CD8-positive, alpha-beta memory T cell (primary cell): ENCODE measurements around the gene YY1. TPM values are rescaled to one million over a fixed set of nuclear protein-coding genes. Genes with fewer than 3 reads are reported as not detected.

Experiments used
- CTCF ChIA-PET: fragments of 350-600 bp; sonication (Branson Sonifier 250); formaldehyde crosslinking; loops from one replicate; lab custom pipeline; 2021; ENCODE audit warnings: antibody characterized with exemption; lab: Charles Lee
- POLR2A ChIA-PET: fragments of 350-600 bp; sonication (Branson Sonifier 250); formaldehyde crosslinking; loops from one replicate; lab custom pipeline; 2021; ENCODE audit warnings: antibody characterized with exemption; lab: Charles Lee
- DNase-seq, 5 donors: peaks; one replicate each; pipeline versions ENCODE4 v3.0.0 to v3.0.0-alpha.2; 2020 to 2022; ENCODE audit warnings: mixed read lengths in 1 of 5
- H3K27ac ChIP-seq: one replicate; pipeline ENCODE4 v1.7.0; 2013; ENCODE audit warnings: low read depth, mild to moderate bottlenecking, low read length, moderate library complexity
- H3K27me3 ChIP-seq: 2 replicates; pipeline ENCODE4 v1.7.0; 2013; ENCODE audit warnings: low read length, mild to moderate bottlenecking; ENCODE audit not compliant: insufficient read depth, poor library complexity, severe bottlenecking
- H3K36me3 ChIP-seq: 2 replicates; pipeline ENCODE4 v1.7.0; 2013; ENCODE audit warnings: mild to moderate bottlenecking, low read length, moderate library complexity; ENCODE audit not compliant: insufficient read depth
- H3K4me1 ChIP-seq: 2 replicates; pipeline ENCODE4 v1.7.0; 2013; ENCODE audit warnings: mild to moderate bottlenecking, low read length, moderate library complexity; ENCODE audit not compliant: insufficient read depth
- H3K4me3 ChIP-seq: 2 replicates; pipeline ENCODE4 v1.7.0; 2013; ENCODE audit warnings: mild to moderate bottlenecking, low read length
- H3K9me3 ChIP-seq: 2 replicates; pipeline ENCODE4 v1.7.0; 2013; ENCODE audit warnings: mild to moderate bottlenecking, low read length
- H3K27ac Mint-ChIP-seq, 8 donors: one replicate each; pipeline ENCODE4 v1.8.0; 2020 to 2021; ENCODE audit warnings: mixed read lengths in 8 of 8, mild to moderate bottlenecking in 6 of 8, inconsistent platforms in 3 of 8, moderate library complexity in 3 of 8
- H3K27me3 Mint-ChIP-seq, 2 donors: one replicate each; pipeline ENCODE4 v1.8.0; 2020 to 2021; ENCODE audit warnings: mixed read lengths in 2 of 2, mild to moderate bottlenecking in 1 of 2, moderate library complexity in 1 of 2
- H3K36me3 Mint-ChIP-seq, 3 donors: one replicate each; pipeline ENCODE4 v1.8.0; 2020 to 2021; ENCODE audit warnings: mixed read lengths in 3 of 3, inconsistent platforms in 1 of 3, mild to moderate bottlenecking in 1 of 3
- H3K4me1 Mint-ChIP-seq, 3 donors: one replicate each; pipeline ENCODE4 v1.8.0; 2020 to 2021; ENCODE audit warnings: mixed read lengths in 3 of 3, inconsistent platforms in 1 of 3, mild to moderate bottlenecking in 1 of 3
- H3K4me3 Mint-ChIP-seq, 7 donors: one replicate each; pipeline ENCODE4 v1.8.0; 2020 to 2021; ENCODE audit warnings: mixed read lengths in 7 of 7, mild to moderate bottlenecking in 6 of 7, moderate library complexity in 4 of 7, inconsistent platforms in 2 of 7
- H3K9me3 Mint-ChIP-seq, 5 donors: one replicate each; pipeline ENCODE4 v1.8.0; 2020 to 2022; ENCODE audit warnings: mixed read lengths in 5 of 5, mild to moderate bottlenecking in 3 of 5, moderate library complexity in 2 of 5, inconsistent platforms in 1 of 5
- polyA plus RNA-seq: library from polyadenylated mRNA; unstranded; fragments of 300-500 nt; fragmentation: Illumina TruSeq; gene quantifications from one replicate; pipeline ENCODE4 v1.2.3, GENCODE V29; 2021
- total RNA-seq, 2 experiments: library from RNA; stranded (reverse); gene quantifications; one replicate each; pipeline ENCODE4 v1.2.3, GENCODE V29; 2021

YY1 gene
- total and polyA plus RNA-seq, 3 experiments from 2014 or later = 24.2 to 116 (median 109) TPM

DNA sequence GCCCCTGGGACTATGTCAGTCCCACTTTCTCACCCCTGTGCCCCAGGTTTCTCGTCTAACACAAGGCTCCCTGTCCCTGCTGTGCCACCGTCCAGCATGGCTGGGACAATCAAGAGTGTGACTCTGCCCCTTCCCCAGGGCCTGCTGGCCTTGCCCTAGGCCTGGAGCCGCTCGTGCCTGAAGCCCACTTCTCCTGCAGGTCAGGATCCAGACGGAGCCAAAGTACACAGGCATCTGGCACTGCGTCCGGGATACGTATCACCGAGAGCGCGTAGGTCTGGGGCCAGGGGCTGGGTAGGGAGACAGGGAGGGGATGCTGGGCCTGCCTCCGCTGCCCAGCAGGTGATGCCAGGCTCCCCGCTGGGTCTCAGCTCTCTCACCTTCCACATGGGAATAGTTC is 87.0 kb downstream of the YY1 start:
- Mint-ChIP-seq H3K4me1 (no peaks in the 10 kb centered on the region), H3K4me3 (no peak overlapping the region), H3K27me3 (peaks cover 0 to 3% of the 10 kb centered on the region in 2 donors), H3K36me3 (no peaks in the 10 kb centered on the region), H3K27ac (no peak overlapping the region), H3K9me3 (no peaks in the 10 kb centered on the region)
- Histone ChIP-seq H3K4me3 (no peak overlapping the region), H3K4me1 (no peaks in the 10 kb centered on the region), H3K27me3 (no peaks in the 10 kb centered on the region), H3K36me3 (no peaks in the 10 kb centered on the region), H3K9me3 (no peaks in the 10 kb centered on the region), H3K27ac (no peak overlapping the region)
- CTCF ChIA-PET = no interaction called here
- DNase-seq = no peak
- POLR2A ChIA-PET = no interaction called here

DNA sequence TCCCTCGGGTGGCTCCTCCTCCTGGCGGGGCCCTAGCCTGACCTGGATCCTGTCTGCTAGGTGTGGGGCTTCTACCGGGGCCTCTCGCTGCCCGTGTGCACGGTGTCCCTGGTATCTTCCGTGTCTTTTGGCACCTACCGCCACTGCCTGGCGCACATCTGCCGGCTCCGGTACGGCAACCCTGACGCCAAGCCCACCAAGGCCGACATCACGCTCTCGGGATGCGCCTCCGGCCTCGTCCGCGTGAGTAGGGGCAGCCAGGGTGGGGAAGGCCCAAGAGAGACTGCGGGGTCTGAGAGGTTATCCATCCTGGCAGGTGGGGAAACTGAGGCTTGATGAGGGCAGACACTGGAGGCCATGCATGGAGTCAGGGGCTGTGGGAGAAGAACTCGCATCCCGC is 88.2 kb downstream of the YY1 start:
- ChIA-PET CTCF (interaction anchor here (0.6 kb wide), 1 partner anchor 105 kb away, joined by 3 read pairs; no protein-coding TSS in a partner anchor), POLR2A (no interaction called here)
- Histone ChIP-seq H3K9me3 (no peaks in the 10 kb centered on the region), H3K4me3 (no peak overlapping the region), H3K27ac (no peak overlapping the region), H3K4me1 (no peaks in the 10 kb centered on the region), H3K27me3 (no peaks in the 10 kb centered on the region), H3K36me3 (no peaks in the 10 kb centered on the region)
- Mint-ChIP-seq H3K4me3 (no peak overlapping the region), H3K4me1 (no peaks in the 10 kb centered on the region), H3K27ac (no peak overlapping the region), H3K27me3 (peaks cover 0 to 1% of the 10 kb centered on the region in 2 donors), H3K36me3 (no peaks in the 10 kb centered on the region), H3K9me3 (no peaks in the 10 kb centered on the region)
- no peak for DNase-seq

DNA sequence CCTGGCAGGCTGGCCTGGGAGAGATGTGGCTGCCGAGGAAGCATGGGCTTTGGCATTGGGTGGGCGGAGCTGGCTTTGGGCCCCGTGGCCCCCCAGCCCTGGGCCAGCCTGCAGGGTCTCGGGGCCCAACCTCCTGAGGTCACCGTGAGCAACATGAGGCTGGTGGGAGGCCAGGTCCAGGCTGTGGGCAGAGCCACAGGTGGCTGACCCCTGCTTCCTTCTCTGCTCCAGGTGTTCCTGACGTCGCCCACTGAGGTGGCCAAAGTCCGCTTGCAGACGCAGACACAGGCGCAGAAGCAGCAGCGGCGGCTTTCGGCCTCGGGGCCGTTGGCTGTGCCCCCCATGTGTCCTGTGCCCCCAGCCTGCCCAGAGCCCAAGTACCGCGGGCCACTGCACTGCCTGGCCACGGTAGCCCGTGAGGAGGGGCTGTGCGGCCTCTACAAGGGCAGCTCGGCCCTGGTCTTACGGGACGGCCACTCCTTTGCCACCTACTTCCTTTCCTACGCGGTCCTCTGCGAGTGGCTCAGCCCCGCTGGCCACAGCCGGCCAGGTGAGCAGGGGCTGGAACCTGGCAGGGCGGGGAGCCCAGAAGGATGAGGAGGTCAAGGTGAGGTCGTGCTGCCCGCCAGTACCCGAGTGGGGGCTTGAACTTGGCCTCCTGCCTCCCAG is 89.7 kb downstream of the YY1 start:
- H3K4me1 ChIP-seq = no peaks in the 10 kb centered on the region
- no peaks in the 10 kb centered on the region for H3K9me3 ChIP-seq
- H3K27ac Mint-ChIP-seq = no peak overlapping the region
- no peak overlapping the region for H3K4me3 ChIP-seq
- no peaks in the 10 kb centered on the region for H3K36me3 ChIP-seq
- peaks cover 0 to 1% of the 10 kb centered on the region in 2 donors for H3K27me3 Mint-ChIP-seq
- ChIA-PET POLR2A (no interaction called here), CTCF (no interaction called here)
- no peaks in the 10 kb centered on the region for H3K27me3 ChIP-seq
- DNase-seq = no peak
- no peak overlapping the region for H3K4me3 Mint-ChIP-seq
- H3K27ac ChIP-seq = no peak overlapping the region
- H3K36me3 Mint-ChIP-seq = no peaks in the 10 kb centered on the region
- no peaks in the 10 kb centered on the region for H3K9me3 Mint-ChIP-seq
- H3K4me1 Mint-ChIP-seq = no peaks in the 10 kb centered on the region

DNA sequence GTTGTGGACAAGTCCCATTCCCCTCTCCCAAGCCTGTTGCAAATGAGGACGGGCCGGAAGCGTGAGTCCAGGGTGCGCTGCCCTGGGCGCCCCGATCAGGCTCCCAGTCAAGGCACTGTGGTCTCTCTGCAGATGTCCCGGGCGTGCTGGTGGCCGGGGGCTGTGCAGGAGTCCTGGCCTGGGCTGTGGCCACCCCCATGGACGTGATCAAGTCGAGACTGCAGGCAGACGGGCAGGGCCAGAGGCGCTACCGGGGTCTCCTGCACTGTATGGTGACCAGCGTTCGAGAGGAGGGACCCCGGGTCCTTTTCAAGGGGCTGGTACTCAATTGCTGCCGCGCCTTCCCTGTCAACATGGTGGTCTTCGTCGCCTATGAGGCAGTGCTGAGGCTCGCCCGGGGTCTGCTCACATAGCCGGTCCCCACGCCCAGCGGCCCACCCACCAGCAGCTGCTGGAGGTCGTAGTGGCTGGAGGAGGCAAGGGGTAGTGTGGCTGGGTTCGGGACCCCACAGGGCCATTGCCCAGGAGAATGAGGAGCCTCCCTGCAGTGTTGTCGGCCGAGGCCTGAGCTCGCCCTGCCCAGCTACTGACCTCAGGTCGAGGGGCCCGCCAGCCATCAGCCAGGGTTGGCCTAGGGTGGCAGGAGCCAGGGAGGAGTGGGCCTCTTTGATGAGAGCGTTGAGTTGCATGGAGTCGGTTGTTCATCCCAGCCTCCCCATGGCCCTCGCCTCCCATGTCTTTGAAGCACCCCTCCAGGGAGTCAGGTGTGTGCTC is 90.5 kb downstream of the YY1 start:
- CTCF ChIA-PET = no interaction called here
- H3K27me3 Mint-ChIP-seq = peaks cover 0 to 1% of the 10 kb centered on the region in 2 donors
- H3K4me1 Mint-ChIP-seq = no peaks in the 10 kb centered on the region
- Histone ChIP-seq H3K27me3 (no peaks in the 10 kb centered on the region), H3K27ac (no peak overlapping the region), H3K4me1 (no peaks in the 10 kb centered on the region), H3K4me3 (no peak overlapping the region), H3K36me3 (no peaks in the 10 kb centered on the region), H3K9me3 (no peaks in the 10 kb centered on the region)
- H3K4me3 Mint-ChIP-seq = no peak overlapping the region
- H3K9me3 Mint-ChIP-seq = no peaks in the 10 kb centered on the region
- POLR2A ChIA-PET = no interaction called here
- H3K27ac Mint-ChIP-seq = no peak overlapping the region
- DNase-seq = no peak
- H3K36me3 Mint-ChIP-seq = peaks cover 0 to 5% (median under 1%) of the 10 kb centered on the region in 3 donors

DNA sequence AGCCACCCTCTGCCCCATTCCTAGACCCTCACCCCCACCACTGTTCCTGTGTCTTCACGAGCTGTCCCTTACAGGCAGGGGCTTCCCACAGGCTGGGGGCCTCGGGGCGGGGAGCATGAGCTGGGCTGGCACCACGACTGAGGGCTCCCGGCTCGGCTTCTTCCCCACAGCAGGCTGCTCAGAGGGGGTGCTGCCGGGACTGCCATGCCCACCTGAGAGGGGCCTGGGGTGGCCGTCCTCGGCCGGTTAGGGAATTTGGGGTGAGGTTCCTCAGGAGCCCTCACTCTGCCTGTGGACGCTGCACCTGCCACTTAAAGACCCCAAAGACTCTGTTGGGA is 91.0 kb downstream of the YY1 start:
- Histone ChIP-seq H3K36me3 (no peaks in the 10 kb centered on the region), H3K9me3 (no peaks in the 10 kb centered on the region), H3K27ac (no peak overlapping the region), H3K27me3 (no peaks in the 10 kb centered on the region), H3K4me3 (no peak overlapping the region), H3K4me1 (no peaks in the 10 kb centered on the region)
- Mint-ChIP-seq H3K4me3 (no peak overlapping the region), H3K4me1 (no peaks in the 10 kb centered on the region), H3K9me3 (no peaks in the 10 kb centered on the region), H3K27ac (no peak overlapping the region), H3K36me3 (peaks cover 0 to 10% (median 6%) of the 10 kb centered on the region in 3 donors), H3K27me3 (peaks cover 0 to 1% of the 10 kb centered on the region in 2 donors)
- CTCF ChIA-PET = no interaction called here
- POLR2A ChIA-PET = no interaction called here
- no peak for DNase-seq

DNA sequence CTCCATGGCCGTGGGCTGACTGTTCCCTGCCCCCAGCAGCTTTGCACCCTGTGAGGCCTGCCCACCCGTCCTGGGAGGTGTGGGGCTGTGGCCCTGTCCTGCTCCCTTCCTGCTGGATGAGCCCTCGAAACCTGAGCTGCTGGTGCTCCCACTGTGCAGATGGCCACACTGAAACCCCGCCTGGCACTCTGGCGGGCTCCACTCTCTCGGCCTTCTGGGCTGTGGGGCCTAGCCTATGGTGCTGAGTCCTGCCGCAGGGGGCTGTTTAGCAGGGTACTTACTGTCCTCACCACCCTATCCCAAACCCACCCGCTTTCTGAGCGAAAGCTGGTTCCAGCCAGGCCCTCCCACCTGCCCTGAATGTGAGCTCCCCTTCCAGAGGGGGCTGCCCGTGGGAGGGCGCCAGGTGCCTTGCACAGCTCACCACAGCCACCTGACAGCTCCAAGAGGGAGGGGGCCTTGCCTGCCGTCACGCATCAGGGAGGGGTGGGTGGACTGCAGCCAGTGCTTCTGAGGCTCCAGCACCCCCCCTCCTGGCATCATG is 91.5 kb downstream of the YY1 start:
- no peak for DNase-seq
- H3K36me3 Mint-ChIP-seq = peaks cover 0 to 12% (median 8%) of the 10 kb centered on the region in 3 donors
- H3K9me3 Mint-ChIP-seq = no peaks in the 10 kb centered on the region
- Histone ChIP-seq H3K4me1 (no peaks in the 10 kb centered on the region), H3K36me3 (no peaks in the 10 kb centered on the region), H3K27me3 (no peaks in the 10 kb centered on the region), H3K27ac (no peak overlapping the region), H3K4me3 (no peak overlapping the region), H3K9me3 (no peaks in the 10 kb centered on the region)
- H3K27me3 Mint-ChIP-seq = peaks cover 0 to 1% of the 10 kb centered on the region in 2 donors
- ChIA-PET CTCF (no interaction called here), POLR2A (no interaction called here)
- H3K4me3 Mint-ChIP-seq = no peak overlapping the region
- H3K4me1 Mint-ChIP-seq = no peaks in the 10 kb centered on the region
- no peak overlapping the region for H3K27ac Mint-ChIP-seq

DNA sequence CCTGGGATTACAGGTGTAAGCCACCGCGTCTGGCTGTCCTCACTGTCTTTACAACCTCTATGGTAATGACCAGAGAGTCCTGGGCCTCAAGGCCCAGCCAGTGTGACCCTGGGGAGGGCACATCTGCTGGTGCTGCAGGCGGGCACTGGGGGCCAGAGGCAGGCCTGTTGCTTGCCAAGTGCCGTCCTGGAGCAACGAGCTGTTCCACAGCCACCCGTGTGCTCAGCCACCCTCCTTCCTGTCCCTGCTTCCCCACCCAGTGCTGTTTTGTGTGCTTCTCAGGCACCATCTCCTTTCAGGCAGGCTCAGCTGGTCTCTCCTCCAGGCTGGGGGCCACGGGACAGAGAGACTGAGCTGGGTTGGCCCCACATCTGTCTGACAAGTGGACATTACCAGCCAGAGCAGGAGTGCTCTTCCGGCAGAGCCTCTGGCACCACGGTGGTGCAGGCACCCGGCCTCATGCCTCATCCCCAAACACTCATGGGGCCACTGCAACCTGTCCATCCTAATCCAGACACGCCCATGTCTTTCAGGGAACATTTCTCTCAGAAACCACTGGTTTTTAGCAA is 93.2 kb downstream of the YY1 start:
- DNase-seq = peak in 1 of 5 donors; percentile 34
- Mint-ChIP-seq H3K9me3 (no peaks in the 10 kb centered on the region), H3K4me3 (no peak overlapping the region), H3K27ac (no peak overlapping the region), H3K4me1 (no peaks in the 10 kb centered on the region), H3K27me3 (peaks cover 0 to 1% of the 10 kb centered on the region in 2 donors), H3K36me3 (peaks cover 0 to 26% (median 17%) of the 10 kb centered on the region in 3 donors)
- Histone ChIP-seq H3K27me3 (no peaks in the 10 kb centered on the region), H3K36me3 (no peaks in the 10 kb centered on the region), H3K4me3 (no peak overlapping the region), H3K9me3 (no peaks in the 10 kb centered on the region), H3K27ac (no peak overlapping the region), H3K4me1 (no peaks in the 10 kb centered on the region)
- POLR2A ChIA-PET = no interaction called here
- CTCF ChIA-PET = no interaction called here
